H1 (cell line): ENCODE data around the gene PPA1. TPM values are rescaled to one million over a fixed set of nuclear protein-coding genes. Genes with fewer than 3 reads are reported as not detected.

Experiments used
- CBX8 ChIP-seq: fragments of 300-800, 300-1000 bp; sonication (generic); IDR thresholded peaks from 2 replicates; pipeline ENCODE4 v1.7.1; 2016; ENCODE audit warnings: low read depth, low read length, borderline replicate concordance
- EP300 ChIP-seq, 2 experiments: IDR thresholded peaks; 1 replicate in 1 of 2; 2 replicates in 1 of 2; pipeline ENCODE4 v1.6.1; 2011 to 2012; ENCODE audit warnings: low read depth in 2 of 2, low read length in 2 of 2, mild to moderate bottlenecking in 2 of 2, borderline replicate concordance in 1 of 2, inconsistent platforms in 1 of 2, moderate library complexity in 1 of 2
- SP2 ChIP-seq: IDR thresholded peaks from 2 replicates; pipeline ENCODE4 v1.6.1; 2012; ENCODE audit warnings: mild to moderate bottlenecking, low read length, inconsistent platforms
- polyA plus RNA-seq, 7 experiments: library from polyadenylated mRNA; depleted of rRNA in 3 of 7; stranded (reverse) in 5 of 7; unstranded in 2 of 7; fragments of >200 nt in 5 of 7; fragments of 200-250 nt in 2 of 7; gene quantifications; 1 replicate in 5 of 7; 2 replicates in 1 of 7; 4 replicates in 1 of 7; pipeline versions ENCODE4 v1.2.1 to v1.2.3, GENCODE V29; 2011 to 2013; ENCODE audit warnings: missing spikeins in 2 of 7, mixed read lengths in 2 of 7
- total RNA-seq: library from RNA; stranded (reverse); fragmentation: NEBNext Ultra II Directional; extraction: Animal tissue kit (Norgen Biotek cat#: 25700); gene quantifications from 2 replicates; pipeline ENCODE4 v1.2.1, GENCODE V29; 2021

PPA1 gene
- total and polyA plus RNA-seq, 2 of the 8 experiments (the other 6 are each of a cell fraction or from before 2014, with no cell fraction given): 77.0 to 191 TPM

DNA sequence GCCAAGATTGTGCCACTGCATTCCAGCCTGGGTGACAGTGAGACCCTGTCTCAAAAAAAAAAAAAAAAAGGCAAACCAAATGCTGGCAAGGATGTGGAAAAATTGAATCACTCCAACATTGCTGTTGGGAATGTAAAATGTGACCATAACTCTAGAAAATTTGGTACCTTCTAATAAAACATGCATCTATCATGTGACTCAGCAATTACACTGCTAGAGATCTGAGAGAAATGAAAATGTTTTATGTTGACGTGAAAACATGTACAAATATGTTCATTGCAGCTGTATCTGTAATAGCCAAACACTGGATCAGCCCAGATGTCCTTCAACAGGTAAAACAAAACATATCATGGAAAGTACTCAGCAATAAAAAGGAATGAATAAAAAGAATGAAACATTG is 32.1 kb downstream of the PPA1 start (continued):
- TF ChIP-seq CBX8 (no peak), EP300 (IDR thresholded peaks at IDR 0.05; ENCODE audit: borderline replicate concordance in 1 of 2, low read depth in 2 of 2, low read length in 2 of 2) (no peak), SP2 (no peak)
